Breast epithelium (tissue), 4 donors: ENCODE data around the gene TEX28. TPM values are rescaled to one million over a fixed set of nuclear protein-coding genes. Genes with fewer than 3 reads are reported as not detected.
"Not testable (repeated sequence)": the region's sequence is repeated elsewhere in the genome, so short reads cannot be mapped to it uniquely, and the experiment has no call there.

Source experiments
- DNase-seq, 2 donors: peaks; one replicate each; pipeline ENCODE4 v3.0.0-alpha.2; 2019; ENCODE audit warnings: low spot score in 2 of 2
- H3K27ac ChIP-seq, 2 donors: fragments of 200-600 bp; sonication (generic) in 1 of 2; one replicate each; pipeline ENCODE4 v1.5.1; 2016 to 2019; ENCODE audit warnings: mild to moderate bottlenecking in 1 of 2
- H3K27me3 ChIP-seq, 2 donors: fragments of 200-600 bp; sonication (generic) in 1 of 2; one replicate each; pipeline versions ENCODE4 v1.5.1 to v1.6.0; 2017 to 2019; ENCODE audit warnings: control low read depth in 1 of 2, mild to moderate bottlenecking in 1 of 2
- H3K36me3 ChIP-seq: fragments of 200-600 bp; one replicate; pipeline ENCODE4 v1.5.1; 2019
- H3K4me1 ChIP-seq, 2 donors: fragments of 200-600 bp; sonication (generic); one replicate each; pipeline ENCODE4 v1.5.1; 2016 to 2019; ENCODE audit warnings: control low read depth in 1 of 2
- H3K4me3 ChIP-seq, 3 donors: fragments of 200-600 bp; sonication (generic); 1 replicate in 2 of 3; 2 replicates in 1 of 3; pipeline ENCODE4 v1.5.1; 2016 to 2019; ENCODE audit warnings: mild to moderate bottlenecking in 3 of 3, moderate library complexity in 2 of 3
- H3K9me3 ChIP-seq, 2 donors: fragments of 200-600 bp; sonication (generic) in 1 of 2; one replicate each; pipeline ENCODE4 v1.5.1; 2016 to 2019; ENCODE audit warnings: control low read depth in 1 of 2
- CTCF ChIP-seq, 3 donors: fragments of 450-650 bp; IDR thresholded peaks; one replicate each; pipeline ENCODE4 v1.5.1; 2016 to 2017; ENCODE audit warnings: antibody characterized with exemption in 3 of 3, mild to moderate bottlenecking in 3 of 3, moderate library complexity in 3 of 3
- POLR2A ChIP-seq: fragments of 450-650 bp; IDR thresholded peaks from one replicate; pipeline ENCODE4 v1.6.1; 2016; ENCODE audit warnings: antibody characterized with exemption, mild to moderate bottlenecking, moderate library complexity
- POLR2AphosphoS5 ChIP-seq, 3 donors: sonication (generic); formaldehyde crosslinking; IDR thresholded peaks; one replicate each; pipeline ENCODE4 v1.6.1; 2017; ENCODE audit warnings: antibody characterized with exemption in 3 of 3
- intact Hi-C: fragments of 100-400 bp; cut with DNase I; formaldehyde crosslinking; loops from one replicate; pipeline ENCODE4 v1.15.1; 2023; ENCODE audit warnings: low total_unique reads
- total RNA-seq, 3 donors: library from RNA; depleted of rRNA; stranded (reverse); fragments of >200 nt; gene quantifications; one replicate each; pipeline ENCODE4 v1.1.0, GENCODE V29; 2016

TEX28 gene
- total RNA-seq, 3 donors from 2014 or later = not detected

- Histone ChIP-seq H3K4me1 (no peaks in the 10 kb centered on the region), H3K4me3 (no peak overlapping the region), H3K36me3 (no peaks in the 10 kb centered on the region), H3K27me3 (peaks cover 0 to 10% of the 10 kb centered on the region in 2 donors), H3K27ac (no peak overlapping the region), H3K9me3 (no peaks in the 10 kb centered on the region)
- no peak for DNase-seq
- TF ChIP-seq POLR2A = no peak
- TF ChIP-seq POLR2AphosphoS5 (IDR thresholded peaks at IDR 0.05) = no peak
- intact Hi-C loops = no loop called here
Measured at GRCh38 chrX:154296731-154297130, 1.8 kb upstream of the TEX28 start.

GRCh38 chrX:154295664-154296310 is 863 bp upstream of the TEX28 start, which contains the start of gene TKTL1:
TKTL1 (plus strand) TSS chrX:154295795; CDS start chrX:154295860, 65 bp downstream.
- TF ChIP-seq POLR2AphosphoS5 (IDR thresholded peaks at IDR 0.05) (no peak), POLR2A (no peak), CTCF (IDR thresholded peaks at IDR 0.05) (no peak)
- intact Hi-C loops = no loop called here
- Histone ChIP-seq H3K27me3 (peaks cover 0 to 9% of the 10 kb centered on the region in 2 donors), H3K36me3 (no peaks in the 10 kb centered on the region), H3K27ac (no peak within 1 kb of the TSS), H3K9me3 (no peaks in the 10 kb centered on the region), H3K4me1 (no peaks in the 10 kb centered on the region), H3K4me3 (no peak within 1 kb of the TSS)
- DNase-seq = no peak

- H3K9me3 ChIP-seq, DNase-seq, H3K27me3 ChIP-seq, H3K36me3 ChIP-seq, H3K4me1 ChIP-seq, intact Hi-C loops, H3K4me3 ChIP-seq, H3K27ac ChIP-seq: not testable (repeated sequence)
Measured at GRCh38 chrX:154286406-154286805, 8.5 kb downstream of the TEX28 start.

- H3K4me3 ChIP-seq, H3K9me3 ChIP-seq, H3K36me3 ChIP-seq, DNase-seq, H3K27me3 ChIP-seq, intact Hi-C loops, H3K4me1 ChIP-seq, H3K27ac ChIP-seq: not testable (repeated sequence)
Measured at GRCh38 chrX:154284489-154285338, 10.2 kb downstream of the TEX28 start.

GRCh38 chrX:154269245-154269644 is 25.7 kb downstream of the TEX28 start:
- H3K27ac ChIP-seq, H3K4me1 ChIP-seq, H3K9me3 ChIP-seq, DNase-seq, H3K4me3 ChIP-seq, H3K36me3 ChIP-seq, H3K27me3 ChIP-seq, intact Hi-C loops: not testable (repeated sequence)

GRCh38 chrX:154263072-154263471 is 31.9 kb downstream of the TEX28 start:
- H3K4me1 ChIP-seq, H3K36me3 ChIP-seq, H3K9me3 ChIP-seq, H3K4me3 ChIP-seq, DNase-seq, H3K27ac ChIP-seq, H3K27me3 ChIP-seq, intact Hi-C loops: not testable (repeated sequence)

GRCh38 chrX:154258711-154259110 is 36.2 kb downstream of the TEX28 start:
- H3K27me3 ChIP-seq, DNase-seq, H3K36me3 ChIP-seq, H3K4me1 ChIP-seq, intact Hi-C loops, H3K4me3 ChIP-seq, H3K9me3 ChIP-seq, H3K27ac ChIP-seq: not testable (repeated sequence)

- H3K27me3 ChIP-seq, H3K4me3 ChIP-seq, H3K27ac ChIP-seq, DNase-seq, H3K4me1 ChIP-seq, intact Hi-C loops, H3K36me3 ChIP-seq, H3K9me3 ChIP-seq: not testable (repeated sequence)
Measured at GRCh38 chrX:154257282-154257681, 37.6 kb downstream of the TEX28 start, which contains the start of gene OPN1MW3. OPN1MW3 (plus strand) TSS chrX:154257582; CDS start chrX:154257620, 38 bp downstream.

GRCh38 chrX:154248076-154248475 is 46.8 kb downstream of the TEX28 start:
- H3K4me1 ChIP-seq, H3K36me3 ChIP-seq, intact Hi-C loops, DNase-seq, H3K9me3 ChIP-seq, H3K4me3 ChIP-seq, H3K27ac ChIP-seq, H3K27me3 ChIP-seq: not testable (repeated sequence)

GRCh38 chrX:154247377-154248045 is 47.4 kb downstream of the TEX28 start:
- H3K4me3 ChIP-seq, H3K4me1 ChIP-seq, intact Hi-C loops, DNase-seq, H3K27ac ChIP-seq, H3K27me3 ChIP-seq, H3K36me3 ChIP-seq, H3K9me3 ChIP-seq: not testable (repeated sequence)

GRCh38 chrX:154239982-154240503 is 54.9 kb downstream of the TEX28 start:
- H3K4me3 ChIP-seq, H3K9me3 ChIP-seq, intact Hi-C loops, H3K36me3 ChIP-seq, H3K27me3 ChIP-seq, H3K27ac ChIP-seq, DNase-seq, H3K4me1 ChIP-seq: not testable (repeated sequence)
